C4-2B (cell line): ENCODE measurements around the gene MAP3K20.
"Not testable (repeated sequence)": the region's sequence is repeated elsewhere in the genome, so short reads cannot be mapped to it uniquely, and the experiment has no call there.

Source experiments
- H3K27ac ChIP-seq: fragments of 450-650 bp; 2 replicates; pipeline ENCODE4 v1.5.1; 2017
- ZFX ChIP-seq: fragments of 450-650 bp; IDR thresholded peaks from 2 replicates; pipeline ENCODE4 v1.6.1; 2017
- TF ChIP-seq, protein P1 (sequence below): fragments of 450-650 bp; conservative IDR thresholded peaks from 2 replicates; pipeline ENCODE4 v1.5.1; 2017; ENCODE audit warnings: mild to moderate bottlenecking

MAP3K20 gene

DNA sequence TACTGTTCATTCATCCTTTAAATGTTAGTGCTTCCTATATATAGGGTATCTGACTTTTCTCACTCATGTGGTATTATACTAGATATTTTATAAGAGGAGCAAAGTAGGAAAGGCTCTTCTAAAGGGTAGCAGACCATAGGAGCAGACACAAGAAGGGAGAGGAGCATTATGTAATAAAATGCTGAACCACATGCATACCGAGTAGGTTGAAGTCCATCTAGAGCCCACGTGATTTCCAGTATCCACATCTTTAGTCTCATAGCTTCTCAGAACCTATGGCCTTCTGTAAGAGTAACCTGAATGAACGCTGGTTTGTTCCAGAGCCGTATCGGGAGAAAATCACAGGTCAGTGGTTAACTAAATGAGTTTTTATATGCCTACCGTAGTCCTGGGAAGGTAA is 85.9 kb downstream of the MAP3K20 start:
- TF ChIP-seq ZFX: no peak
- TF ChIP-seq, protein P1, sequence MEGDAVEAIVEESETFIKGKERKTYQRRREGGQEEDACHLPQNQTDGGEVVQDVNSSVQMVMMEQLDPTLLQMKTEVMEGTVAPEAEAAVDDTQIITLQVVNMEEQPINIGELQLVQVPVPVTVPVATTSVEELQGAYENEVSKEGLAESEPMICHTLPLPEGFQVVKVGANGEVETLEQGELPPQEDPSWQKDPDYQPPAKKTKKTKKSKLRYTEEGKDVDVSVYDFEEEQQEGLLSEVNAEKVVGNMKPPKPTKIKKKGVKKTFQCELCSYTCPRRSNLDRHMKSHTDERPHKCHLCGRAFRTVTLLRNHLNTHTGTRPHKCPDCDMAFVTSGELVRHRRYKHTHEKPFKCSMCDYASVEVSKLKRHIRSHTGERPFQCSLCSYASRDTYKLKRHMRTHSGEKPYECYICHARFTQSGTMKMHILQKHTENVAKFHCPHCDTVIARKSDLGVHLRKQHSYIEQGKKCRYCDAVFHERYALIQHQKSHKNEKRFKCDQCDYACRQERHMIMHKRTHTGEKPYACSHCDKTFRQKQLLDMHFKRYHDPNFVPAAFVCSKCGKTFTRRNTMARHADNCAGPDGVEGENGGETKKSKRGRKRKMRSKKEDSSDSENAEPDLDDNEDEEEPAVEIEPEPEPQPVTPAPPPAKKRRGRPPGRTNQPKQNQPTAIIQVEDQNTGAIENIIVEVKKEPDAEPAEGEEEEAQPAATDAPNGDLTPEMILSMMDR: no peak
- H3K27ac ChIP-seq: no peak overlapping the region

DNA sequence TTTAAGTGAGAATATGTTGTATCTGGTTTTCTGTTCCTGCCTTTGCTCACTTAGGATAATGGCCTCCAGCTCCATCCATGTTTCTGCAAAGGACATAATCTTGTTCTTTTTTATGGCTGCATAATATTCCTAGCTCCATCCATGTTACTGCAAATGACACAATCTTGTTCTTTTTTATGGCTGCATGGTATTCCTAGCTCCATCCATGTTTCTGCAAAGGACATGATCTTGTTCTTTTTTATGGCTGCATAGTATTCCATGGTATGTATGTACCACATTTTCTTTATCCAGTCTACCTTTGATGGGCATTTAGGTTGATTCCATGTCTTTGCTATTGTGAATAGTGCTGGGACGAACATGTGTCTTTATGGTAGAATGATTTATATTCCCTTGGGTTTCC is 87.7 kb downstream of the MAP3K20 start:
- not testable (repeated sequence) for H3K27ac ChIP-seq

DNA sequence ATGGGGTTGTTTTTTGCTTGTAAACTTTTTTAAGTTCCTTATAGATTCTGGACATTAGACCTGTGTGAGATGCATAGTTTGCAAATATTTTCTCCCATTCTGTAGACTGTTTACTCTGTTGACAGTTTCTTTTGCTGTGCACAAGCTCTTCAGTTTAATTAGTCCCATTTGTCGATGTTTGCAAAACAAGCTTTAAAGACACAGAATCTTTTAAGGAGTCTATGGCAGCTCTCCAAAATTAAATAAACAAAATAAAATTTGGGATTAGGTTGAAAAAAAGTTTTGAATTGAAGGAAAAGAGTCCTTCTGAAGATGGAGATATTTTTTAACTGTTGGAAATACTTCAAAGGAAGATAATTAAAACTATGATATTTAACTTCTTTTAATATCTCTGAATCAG is 88.8 kb downstream of the MAP3K20 start:
- TF ChIP-seq ZFX: no peak
- TF ChIP-seq, protein P1: no peak

DNA sequence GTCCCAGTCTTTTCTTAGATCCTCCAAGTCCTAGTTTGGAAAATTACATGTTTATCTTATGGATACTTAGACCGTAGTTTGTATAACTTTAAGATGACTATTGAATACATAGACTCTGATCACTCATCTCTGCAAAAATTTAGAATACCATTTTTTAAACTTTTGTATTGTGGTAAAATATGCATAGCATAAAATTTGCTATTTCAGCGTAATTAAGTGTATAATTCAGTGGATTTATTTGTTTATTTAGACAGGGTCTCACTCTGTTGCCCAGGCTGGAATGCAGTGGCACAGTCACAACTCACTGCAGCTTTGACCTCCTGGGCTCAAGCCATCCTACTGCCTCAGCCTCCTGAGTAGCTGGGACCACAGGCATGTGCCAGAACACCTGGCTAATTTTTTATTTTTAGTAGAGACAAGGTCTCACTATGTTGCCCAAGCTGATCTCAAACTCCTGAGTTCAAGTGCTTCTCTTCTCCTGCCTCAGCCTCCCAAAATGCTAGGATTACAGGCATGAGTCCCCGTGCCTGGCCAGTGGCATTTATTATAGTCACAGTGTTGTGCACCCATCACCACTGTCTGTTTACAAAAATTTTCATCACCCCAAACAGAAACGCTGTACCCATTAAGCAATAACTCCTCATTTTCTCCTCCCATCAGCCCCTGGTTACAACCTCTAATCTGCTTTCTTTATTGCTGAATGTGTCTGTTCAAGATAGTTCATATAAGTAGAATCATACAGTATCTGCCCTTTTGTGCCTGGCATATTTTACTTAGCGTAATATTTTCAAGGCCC is 90.0 kb downstream of the MAP3K20 start:
- TF ChIP-seq, protein P1: no peak
- TF ChIP-seq ZFX: no peak
- H3K27ac ChIP-seq: no peak overlapping the region

More for the DNA sequence above, 88.8 kb downstream of the MAP3K20 start:
- H3K27ac ChIP-seq: no peak overlapping the region

DNA sequence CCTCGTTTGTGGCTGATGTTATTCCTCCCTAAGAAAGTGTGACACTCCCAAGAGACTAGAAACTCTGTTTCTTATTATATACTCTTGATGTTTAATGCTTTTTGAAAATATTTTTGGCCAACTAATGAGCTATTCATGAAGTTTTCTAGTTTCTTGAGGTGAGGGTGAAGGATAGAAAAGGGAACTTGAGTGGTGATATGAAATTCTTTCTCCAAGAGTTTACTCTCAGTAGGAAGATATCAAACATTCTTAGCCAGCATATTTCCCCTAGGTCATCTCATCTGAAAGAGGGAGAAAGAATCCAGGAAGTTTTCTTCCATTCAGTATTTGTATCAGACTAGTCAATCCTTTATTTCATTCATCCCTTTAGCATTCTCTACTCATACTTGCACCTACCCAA is 95.7 kb downstream of the MAP3K20 start:
- no peak for TF ChIP-seq ZFX
- TF ChIP-seq, protein P1: no peak
- H3K27ac ChIP-seq: no peak overlapping the region

DNA sequence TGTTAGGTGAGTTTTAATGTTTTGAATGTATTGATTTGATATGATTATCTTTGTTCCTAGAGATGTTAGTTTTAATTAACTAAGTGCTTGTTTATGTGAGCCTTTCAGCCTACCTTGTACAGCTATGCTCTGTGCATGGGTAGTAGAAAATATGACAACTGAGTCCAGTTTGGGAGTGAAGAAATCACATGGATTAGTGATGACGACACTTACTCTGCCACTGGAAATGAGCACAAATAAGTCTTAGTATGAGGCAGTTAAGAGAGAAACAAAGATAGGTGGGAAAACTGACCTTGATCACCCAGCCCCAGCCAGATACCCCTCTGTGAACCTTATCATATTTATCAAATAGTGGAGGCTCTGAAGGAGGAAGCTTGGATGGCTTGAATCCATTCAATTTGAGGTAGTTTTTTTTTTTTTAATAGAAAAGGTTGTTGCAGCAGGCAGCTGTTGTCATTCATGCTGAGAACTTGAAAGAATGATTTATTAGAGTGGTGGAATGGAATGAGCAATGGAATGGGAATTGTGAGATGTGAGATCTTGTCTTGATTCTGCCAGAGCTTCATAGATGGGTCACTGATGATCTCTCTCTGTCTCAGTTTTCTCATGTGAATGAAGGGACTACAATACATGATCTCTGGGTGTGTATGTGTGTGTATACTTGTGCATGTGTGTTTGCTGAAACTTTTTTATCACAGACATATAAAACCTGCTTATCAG is 96.4 kb downstream of the MAP3K20 start:
- TF ChIP-seq, protein P1: no peak
- TF ChIP-seq ZFX: no peak
- H3K27ac ChIP-seq: no peak overlapping the region

DNA sequence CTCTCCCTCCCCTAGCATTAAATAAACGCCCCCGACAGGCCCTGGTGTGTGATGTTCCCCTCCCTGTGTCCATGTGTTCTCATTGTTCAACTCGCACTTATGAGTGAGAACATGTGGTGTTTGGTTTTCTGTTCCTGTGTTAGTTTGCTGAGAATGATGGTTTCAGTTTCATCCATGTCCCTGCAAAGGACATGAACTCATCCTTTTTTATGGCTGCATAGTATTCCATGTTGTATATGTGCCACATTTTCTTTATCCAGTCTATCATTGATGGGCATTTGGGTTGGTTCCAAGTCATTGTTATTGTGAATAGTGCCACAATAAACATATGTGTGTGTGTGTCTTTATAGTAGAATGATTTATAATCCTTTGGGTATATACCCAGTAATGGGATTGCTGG is 98.7 kb downstream of the MAP3K20 start:
- H3K27ac ChIP-seq: not testable (repeated sequence)

DNA sequence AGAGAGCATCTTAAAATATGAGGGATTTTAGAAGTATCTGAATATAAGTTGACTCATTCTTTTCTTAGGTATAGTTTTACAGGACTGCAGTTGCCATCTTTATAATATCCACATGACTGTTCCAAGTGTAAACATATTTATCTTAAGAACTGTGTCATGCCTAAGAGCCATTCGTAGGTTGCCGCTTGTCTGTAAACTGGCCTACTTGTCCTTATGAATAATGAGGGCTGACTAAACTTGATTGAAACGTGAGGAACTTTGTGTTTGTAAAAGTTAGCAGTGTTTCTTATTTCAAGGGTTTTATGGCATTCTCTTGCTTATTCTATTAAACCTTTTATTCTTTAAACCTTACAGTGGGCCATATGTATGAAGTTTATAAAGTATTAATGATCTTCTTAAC is 99.6 kb downstream of the MAP3K20 start:
- no peak for TF ChIP-seq ZFX
- TF ChIP-seq, protein P1: no peak
- no peak overlapping the region for H3K27ac ChIP-seq
